WERI-Rb-1 (cell line): Measurements from ENCODE around the gene RPP25.

Experiments used
- DNase-seq: peaks from one replicate; pipeline ENCODE4 v3.0.0-alpha.2; 2020
- H3K27ac ChIP-seq: fragments of 250-450 bp; sonication (Bioruptor Pico); 2 replicates; pipeline ENCODE4 v1.5.1; 2020; ENCODE audit warnings: mild to moderate bottlenecking, moderate library complexity
- H3K27me3 ChIP-seq: fragments of 250-450 bp; sonication (Bioruptor Pico); 2 replicates; pipeline ENCODE4 v1.5.1; 2021; ENCODE audit warnings: mild to moderate bottlenecking, low read depth, moderate library complexity; ENCODE audit not compliant: insufficient read depth, severe bottlenecking
- H3K36me3 ChIP-seq: fragments of 250-450 bp; sonication (Bioruptor Pico); 2 replicates; pipeline ENCODE4 v1.5.1; 2020; ENCODE audit warnings: mild to moderate bottlenecking, moderate library complexity
- H3K4me3 ChIP-seq: 2 replicates; pipeline ENCODE4 v1.5.1; 2011; ENCODE audit warnings: low read depth, mild to moderate bottlenecking, control low read depth, low read length
- H3K9me3 ChIP-seq: fragments of 250-450 bp; sonication (Bioruptor Pico); 2 replicates; pipeline ENCODE4 v1.5.1; 2021; ENCODE audit warnings: mild to moderate bottlenecking, moderate library complexity; ENCODE audit not compliant: severe bottlenecking
- TF ChIP-seq, protein P1 (sequence below): IDR thresholded peaks from 2 replicates; pipeline ENCODE4 v1.5.1; 2011; ENCODE audit warnings: low read depth, mild to moderate bottlenecking, control low read depth, inconsistent platforms, low read length

RPP25 gene

DNA sequence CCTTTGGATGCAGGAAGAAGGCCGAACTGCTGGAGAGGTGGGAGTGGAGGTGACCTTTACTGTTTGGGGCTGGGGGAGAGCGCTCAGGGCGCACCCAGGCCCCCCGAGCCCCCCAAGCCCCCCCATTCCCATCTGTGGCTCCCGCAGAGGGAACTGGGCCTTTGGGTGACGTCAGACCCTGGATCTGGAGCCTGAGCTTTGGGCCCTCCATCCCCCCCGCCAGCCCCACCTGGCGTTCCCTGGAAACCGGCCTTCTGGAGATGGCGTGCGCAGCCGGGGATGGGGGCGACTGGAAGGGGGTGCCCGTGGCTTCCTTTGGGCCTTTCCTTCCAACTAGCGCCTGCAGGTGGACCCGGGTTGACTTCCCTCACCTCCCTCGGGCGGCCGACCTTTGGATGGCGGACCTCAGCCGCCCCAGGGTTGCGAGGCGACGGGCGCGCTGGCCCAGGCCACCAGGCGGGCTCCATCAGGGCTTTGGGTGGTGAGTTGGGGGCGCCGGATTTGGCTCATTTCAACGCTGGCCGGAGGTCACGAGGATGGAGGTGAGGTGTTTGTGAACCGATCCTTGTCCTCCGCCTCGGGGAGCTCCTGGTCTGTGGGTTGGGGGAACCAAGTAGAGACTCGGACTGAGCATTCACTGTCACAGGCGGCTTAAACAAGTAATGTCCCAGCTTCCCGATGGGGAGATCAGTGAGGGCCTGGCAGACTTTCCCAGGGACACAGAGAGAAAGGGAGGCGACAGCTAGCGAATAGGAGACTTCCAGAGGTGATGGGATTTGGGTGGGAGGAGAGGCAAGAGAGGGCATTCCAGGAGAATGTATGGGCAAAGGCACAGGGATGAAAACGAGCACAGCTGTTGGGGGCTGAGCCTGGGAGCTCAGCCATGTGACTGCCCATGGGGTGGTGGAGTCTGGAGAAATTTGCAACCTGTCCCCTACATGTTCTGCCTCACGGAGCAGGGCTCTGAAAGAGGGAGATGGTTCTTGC, 39.5 kb upstream of the RPP25 start:
- TF ChIP-seq, protein P1, sequence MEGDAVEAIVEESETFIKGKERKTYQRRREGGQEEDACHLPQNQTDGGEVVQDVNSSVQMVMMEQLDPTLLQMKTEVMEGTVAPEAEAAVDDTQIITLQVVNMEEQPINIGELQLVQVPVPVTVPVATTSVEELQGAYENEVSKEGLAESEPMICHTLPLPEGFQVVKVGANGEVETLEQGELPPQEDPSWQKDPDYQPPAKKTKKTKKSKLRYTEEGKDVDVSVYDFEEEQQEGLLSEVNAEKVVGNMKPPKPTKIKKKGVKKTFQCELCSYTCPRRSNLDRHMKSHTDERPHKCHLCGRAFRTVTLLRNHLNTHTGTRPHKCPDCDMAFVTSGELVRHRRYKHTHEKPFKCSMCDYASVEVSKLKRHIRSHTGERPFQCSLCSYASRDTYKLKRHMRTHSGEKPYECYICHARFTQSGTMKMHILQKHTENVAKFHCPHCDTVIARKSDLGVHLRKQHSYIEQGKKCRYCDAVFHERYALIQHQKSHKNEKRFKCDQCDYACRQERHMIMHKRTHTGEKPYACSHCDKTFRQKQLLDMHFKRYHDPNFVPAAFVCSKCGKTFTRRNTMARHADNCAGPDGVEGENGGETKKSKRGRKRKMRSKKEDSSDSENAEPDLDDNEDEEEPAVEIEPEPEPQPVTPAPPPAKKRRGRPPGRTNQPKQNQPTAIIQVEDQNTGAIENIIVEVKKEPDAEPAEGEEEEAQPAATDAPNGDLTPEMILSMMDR = no peak
- Histone ChIP-seq H3K27me3 (no peaks in the 10 kb centered on the region), H3K27ac (peak overlapping the region; percentile 95), H3K9me3 (peaks cover 5% of the 10 kb centered on the region), H3K4me3 (peak overlapping the region; percentile 84), H3K36me3 (peaks cover 10% of the 10 kb centered on the region)
- peak; percentile 78 for DNase-seq

- Histone ChIP-seq H3K36me3 (peaks cover 10% of the 10 kb centered on the region), H3K4me3 (peak within 1 kb of the TSS; percentile 84), H3K9me3 (peaks cover 5% of the 10 kb centered on the region), H3K27me3 (no peaks in the 10 kb centered on the region), H3K27ac (peak within 1 kb of the TSS; percentile 95)
- TF ChIP-seq, protein P1 = no peak
- DNase-seq = peak; percentile 98
Measured at GRCh38 chr15:74995182-74995778, 38.7 kb upstream of the RPP25 start, which contains the start of gene SCAMP5. SCAMP5 (plus strand) TSS chr15:74995563; CDS start chr15:75011840, 16,277 bp downstream.

- Histone ChIP-seq H3K4me3 (peak overlapping the region; percentile 84), H3K27ac (peak overlapping the region; percentile 95)
Measured at GRCh38 chr15:74994685-74995084, 38.1 kb upstream of the RPP25 start.

GRCh38 chr15:74994236-74994635, 37.7 kb upstream of the RPP25 start:
- no peak for DNase-seq
- TF ChIP-seq, protein P1 = no peak
- no peak overlapping the region for H3K27ac ChIP-seq
- no peak overlapping the region; the same call in 1 of the 2 replicates for H3K4me3 ChIP-seq
- peaks cover 5% of the 10 kb centered on the region for H3K9me3 ChIP-seq
- H3K36me3 ChIP-seq = peaks cover 10% of the 10 kb centered on the region
- no peaks in the 10 kb centered on the region for H3K27me3 ChIP-seq

More at GRCh38 chr15:74994685-74995084, 38.1 kb upstream of the RPP25 start:
- no peak for DNase-seq
- TF ChIP-seq, protein P1 = no peak
- H3K27me3 ChIP-seq = no peaks in the 10 kb centered on the region
- peaks cover 10% of the 10 kb centered on the region for H3K36me3 ChIP-seq
- peaks cover 5% of the 10 kb centered on the region for H3K9me3 ChIP-seq

- no peaks in the 10 kb centered on the region for H3K27me3 ChIP-seq
- H3K27ac ChIP-seq = no peak overlapping the region
- TF ChIP-seq, protein P1 = no peak
- peaks cover 5% of the 10 kb centered on the region for H3K9me3 ChIP-seq
- H3K36me3 ChIP-seq = peaks cover 5% of the 10 kb centered on the region; the same call in 1 of the 2 replicates
- no peak for DNase-seq
- no peak overlapping the region for H3K4me3 ChIP-seq
Measured at GRCh38 chr15:74992619-74993018, 36.0 kb upstream of the RPP25 start.
